ENCODE data around the gene MAN1B1. TPM values are rescaled to one million over a fixed set of nuclear protein-coding genes. Genes with fewer than 3 reads are reported as not detected.

Gene MAN1B1
- 57.8 TPM for total RNA-seq

DNA sequence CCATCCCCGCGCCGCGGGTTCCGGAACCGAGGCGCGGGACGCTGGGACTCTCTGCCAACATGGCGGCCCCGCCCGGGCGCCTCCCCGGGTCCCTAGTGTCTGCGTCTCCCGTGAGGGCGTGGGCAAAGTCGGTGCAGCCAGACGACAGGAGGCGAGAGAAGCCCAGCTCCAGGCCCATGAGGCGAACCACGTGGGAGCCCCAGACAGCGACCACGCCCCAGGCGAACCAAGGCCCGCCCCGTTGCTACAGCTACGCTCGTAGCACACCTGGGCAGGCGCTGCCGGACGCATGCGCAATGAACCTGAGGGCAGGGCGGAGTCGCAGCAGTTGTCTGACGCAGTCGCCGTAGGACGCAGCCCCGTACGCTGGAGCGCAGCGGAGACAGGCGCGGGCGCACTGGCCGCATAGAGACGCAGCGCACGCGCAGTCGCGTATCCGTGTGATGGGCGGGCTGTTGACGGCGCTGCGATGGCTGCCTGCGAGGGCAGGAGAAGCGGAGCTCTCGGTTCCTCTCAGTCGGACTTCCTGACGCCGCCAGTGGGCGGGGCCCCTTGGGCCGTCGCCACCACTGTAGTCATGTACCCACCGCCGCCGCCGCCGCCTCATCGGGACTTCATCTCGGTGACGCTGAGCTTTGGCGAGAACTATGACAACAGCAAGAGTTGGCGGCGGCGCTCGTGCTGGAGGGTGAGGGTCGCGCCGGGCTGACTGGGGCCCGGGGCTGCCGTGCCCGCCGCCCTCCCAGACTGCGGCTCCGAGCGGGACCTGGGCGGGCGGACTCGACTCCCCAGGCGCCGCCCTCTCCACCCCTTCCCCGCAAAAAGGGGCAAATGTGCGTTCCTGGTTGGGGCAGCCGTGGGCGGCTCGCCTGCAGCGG, at the start of gene MAN1B1:
Gene MAN1B1, plus strand, starts transcription at position 455 of the 878 bp plus-strand sequence. Its CDS starts 15 bp downstream, at position 470.
- DNase-seq (ENCODE audit: low spot score), result peak; percentile 99

GRCh38 chr9:137037035-137037434, 49.8 kb upstream of the MAN1B1 start:
- no peak for DNase-seq (ENCODE audit: low spot score)

DNA sequence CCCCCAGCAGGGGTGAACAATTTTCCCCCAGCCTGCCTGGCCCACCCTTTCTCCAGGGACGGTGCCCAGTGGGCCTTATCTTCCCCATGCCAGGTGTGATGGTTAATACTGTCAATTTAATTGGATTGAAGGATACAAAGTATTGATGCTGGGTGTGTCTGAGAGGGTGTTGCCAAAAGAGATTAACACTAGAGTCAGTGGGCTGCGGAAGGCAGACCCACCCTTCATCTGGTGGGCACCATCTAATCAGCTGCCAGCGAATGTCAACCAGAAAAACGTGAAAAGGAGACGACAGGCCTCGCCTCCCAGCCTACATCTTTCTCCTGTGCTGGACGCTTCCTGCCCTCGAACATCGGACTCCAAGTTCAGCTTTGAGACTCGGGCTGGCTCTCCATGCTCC, 49.3 kb upstream of the MAN1B1 start:
- DNase-seq (ENCODE audit: low spot score), result no peak

DNA sequence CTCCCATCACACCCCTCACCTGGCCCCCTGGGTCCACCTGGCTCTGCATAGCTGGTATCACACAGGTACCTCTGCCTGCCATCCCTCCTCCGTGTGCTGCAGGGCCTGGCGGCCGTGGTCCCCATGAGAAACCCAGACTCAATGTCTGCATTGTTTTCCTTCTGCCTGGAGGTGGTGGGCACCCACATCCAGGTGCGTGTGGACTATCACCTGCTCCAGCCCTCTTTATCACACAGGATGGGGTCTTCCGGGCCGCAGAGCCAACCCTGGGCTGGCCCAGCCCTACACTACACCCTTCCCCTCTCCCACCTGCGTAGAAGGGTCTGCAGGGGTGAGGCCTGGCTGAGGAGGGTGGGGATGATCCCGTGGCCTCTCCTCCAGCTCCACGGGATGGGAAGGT, 47.9 kb upstream of the MAN1B1 start:
- DNase-seq (ENCODE audit: low spot score), result no peak

DNA sequence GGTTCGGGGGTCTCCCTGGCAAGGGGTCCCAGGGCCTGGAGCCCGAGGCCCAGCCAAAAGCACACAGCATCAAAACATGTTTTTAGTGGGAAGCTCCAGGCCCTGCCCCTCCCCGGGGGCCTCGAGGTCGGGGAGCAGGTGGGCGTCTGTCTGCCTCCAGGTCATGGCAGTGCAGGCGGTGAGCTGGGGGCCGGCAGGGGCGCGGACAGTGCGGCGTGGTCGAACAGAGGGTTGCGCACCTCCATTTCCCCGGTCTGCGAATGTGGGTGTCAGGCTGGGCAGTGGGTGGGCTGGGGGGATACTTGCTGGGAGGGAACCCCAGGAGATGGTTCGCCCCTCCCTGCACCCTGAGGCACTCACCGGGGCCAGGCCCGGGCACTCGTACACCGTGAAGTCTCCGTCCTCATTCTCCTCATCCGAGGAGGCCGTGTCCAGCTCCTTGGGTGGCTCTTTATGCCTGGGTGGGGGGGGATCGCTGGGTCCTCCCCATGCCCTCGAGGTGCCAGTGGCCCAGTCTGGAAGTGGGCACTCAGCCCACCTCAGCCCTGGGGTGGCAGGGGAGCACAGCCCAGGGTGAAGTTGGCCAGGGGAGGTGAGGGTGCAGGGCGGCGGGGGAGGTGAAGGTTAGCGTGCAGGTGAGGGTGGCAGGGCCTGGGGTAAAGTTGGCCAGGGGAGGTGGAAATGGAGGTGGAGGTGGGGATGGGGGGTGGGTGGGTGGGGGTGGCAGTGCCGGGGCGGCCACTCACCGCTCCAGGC, 47.0 kb upstream of the MAN1B1 start:
- no peak for DNase-seq (ENCODE audit: low spot score)

DNA sequence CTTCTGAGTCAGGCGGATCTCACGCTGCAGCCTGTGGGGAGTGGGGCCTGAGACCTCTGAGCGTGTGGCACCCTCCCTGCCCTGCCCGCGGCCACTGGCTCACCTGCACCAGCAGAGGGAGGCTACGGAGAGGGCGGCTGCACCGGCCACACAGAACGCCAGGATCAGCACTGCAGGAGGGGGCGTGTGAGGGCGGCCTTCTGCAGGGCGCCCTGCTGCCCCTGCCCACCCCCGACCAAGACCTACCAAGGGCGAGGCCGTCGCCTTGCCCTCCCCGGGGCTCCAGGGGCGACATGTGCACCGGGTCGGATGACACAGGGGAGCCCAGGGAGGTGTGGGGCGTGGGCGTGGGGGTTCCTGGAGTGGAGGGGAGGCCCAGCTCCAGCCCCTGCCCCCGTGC, 46.2 kb upstream of the MAN1B1 start:
- DNase-seq (ENCODE audit: low spot score), result no peak

GRCh38 chr9:137041124-137041523, 45.7 kb upstream of the MAN1B1 start:
- DNase-seq (ENCODE audit: low spot score), result no peak

GRCh38 chr9:137042751-137043727, 43.7 kb upstream of the MAN1B1 start:
- DNase-seq (ENCODE audit: low spot score), result no peak

DNA sequence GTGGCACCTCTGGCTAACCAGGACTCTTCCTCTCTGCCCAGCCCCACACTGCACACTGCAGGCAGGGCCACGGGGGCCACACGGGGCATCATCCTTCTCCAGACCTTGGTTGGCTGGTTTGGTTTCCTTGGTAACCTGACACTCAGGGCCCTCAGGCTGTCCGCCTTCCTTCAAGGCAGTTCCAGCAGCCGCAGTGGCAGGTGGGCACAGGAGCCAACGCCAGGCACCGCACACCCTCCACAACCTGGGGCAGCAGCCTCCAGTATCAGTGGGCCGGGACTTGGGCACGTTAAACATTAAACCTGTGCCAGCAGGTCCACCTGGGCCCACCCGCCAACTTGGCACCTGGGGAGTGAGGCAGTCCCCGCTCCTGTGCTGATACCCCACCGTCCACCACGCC, 42.7 kb upstream of the MAN1B1 start:
- no peak for DNase-seq (ENCODE audit: low spot score)

- no peak for DNase-seq (ENCODE audit: low spot score)
These were observed 42.1 kb upstream of the MAN1B1 start for GRCh38 chr9:137044502-137045177.

DNA sequence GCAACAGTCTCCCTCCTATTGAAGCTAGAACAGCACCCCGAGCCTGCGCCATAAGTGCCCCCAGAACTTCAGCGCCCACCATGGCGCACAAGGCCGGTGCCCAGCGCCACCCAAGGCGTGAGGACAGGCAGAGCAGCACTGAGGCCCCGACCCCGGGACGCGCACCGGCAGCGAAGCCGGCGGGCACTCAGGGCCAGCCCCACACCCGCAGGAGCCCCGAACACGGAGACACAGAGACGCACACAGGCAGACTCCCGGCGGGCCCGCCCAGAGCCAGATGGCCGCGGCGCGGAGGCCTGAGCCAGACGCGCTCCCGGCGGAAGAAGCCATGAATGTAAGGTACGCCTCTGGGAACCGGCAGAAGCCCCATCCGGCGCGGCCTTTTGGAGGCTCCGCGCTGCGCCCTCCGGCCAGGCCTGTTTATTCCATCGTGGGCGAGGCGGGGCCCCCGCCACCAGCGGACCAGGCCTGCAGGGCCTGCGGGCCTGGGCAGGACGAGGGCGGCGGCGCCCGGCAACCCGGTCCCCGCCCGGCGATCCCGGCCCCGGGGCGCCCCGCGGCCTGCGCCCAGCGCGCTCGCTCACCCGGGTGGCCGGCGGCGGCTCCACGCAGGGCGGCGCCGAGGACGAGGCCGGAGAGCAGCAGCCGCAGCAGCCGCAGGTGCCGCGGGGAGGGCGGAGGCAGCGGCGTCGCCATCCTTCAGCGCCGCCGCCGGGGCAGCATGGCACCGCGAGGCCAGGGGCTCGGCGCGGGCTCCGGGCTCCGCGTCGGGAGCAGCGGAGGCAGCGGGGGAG, 41.3 kb upstream of the MAN1B1 start:
- no peak for DNase-seq (ENCODE audit: low spot score)

DNA sequence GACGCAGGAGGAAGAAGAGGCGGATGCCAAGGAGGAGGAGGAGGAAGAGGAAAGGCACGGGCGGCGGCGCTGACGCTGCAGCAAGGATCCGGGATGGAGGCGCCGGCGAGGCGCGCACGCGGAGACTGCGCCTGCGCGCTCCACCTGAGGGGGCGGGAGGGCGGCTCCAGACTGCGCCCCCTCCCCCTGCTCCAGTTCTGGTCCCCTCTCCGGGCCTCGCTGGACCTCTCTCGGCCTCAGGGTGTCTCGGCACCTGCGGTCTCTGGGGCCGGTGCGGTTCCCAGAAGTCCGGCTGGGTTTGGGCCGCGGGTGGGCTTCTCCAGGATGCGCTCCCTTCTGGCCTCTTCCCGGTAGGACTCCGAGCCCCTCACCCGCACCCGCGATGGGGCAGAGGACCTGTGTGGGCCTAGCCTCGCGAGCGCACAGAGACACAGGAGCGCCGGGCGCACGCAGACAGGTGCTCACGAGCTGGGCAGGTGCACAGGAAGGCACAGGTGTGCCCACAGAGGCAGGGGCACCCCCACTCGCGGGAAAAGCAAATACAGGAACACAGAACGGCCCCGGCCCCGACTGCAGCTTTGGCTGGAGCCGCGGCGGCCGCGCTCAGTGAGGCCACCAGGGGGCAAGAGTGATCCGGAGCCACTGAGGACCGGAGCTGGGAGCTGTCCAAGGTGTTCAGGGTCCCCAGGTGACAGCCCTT, 40.5 kb upstream of the MAN1B1 start, which contains the start of gene NPDC1:
Gene NPDC1, minus strand, starts transcription at position 90 of the 700 bp plus-strand sequence. CDS start 188 bp downstream, outside the sequence.
- peak; percentile 83 for DNase-seq (ENCODE audit: low spot score)

GRCh38 chr9:137048655-137049543, 37.9 kb upstream of the MAN1B1 start:
- no peak for DNase-seq (ENCODE audit: low spot score)

GRCh38 chr9:137049544-137050449, 37.0 kb upstream of the MAN1B1 start:
- DNase-seq (ENCODE audit: low spot score), result no peak

DNA sequence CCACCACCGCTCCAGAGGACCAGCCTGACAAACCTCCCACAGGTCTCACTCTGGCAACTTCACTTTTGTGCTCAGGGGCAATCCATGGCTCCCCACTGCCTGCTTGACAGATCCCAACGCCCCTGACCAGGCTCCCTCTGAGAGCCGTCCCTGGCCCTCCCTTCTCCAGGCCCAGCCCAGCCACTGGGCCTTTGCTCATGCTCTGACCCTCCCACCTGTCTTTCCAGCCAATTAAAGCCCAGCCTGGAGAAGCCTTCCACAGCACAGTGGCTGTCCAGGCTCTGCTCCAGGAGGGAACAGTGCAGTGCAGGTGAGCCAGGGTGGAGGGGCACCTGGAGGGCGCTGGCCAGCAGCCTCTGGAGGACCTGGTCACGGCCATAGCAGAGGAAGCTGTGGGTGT, 36.2 kb upstream of the MAN1B1 start:
- DNase-seq (ENCODE audit: low spot score), result no peak

DNA sequence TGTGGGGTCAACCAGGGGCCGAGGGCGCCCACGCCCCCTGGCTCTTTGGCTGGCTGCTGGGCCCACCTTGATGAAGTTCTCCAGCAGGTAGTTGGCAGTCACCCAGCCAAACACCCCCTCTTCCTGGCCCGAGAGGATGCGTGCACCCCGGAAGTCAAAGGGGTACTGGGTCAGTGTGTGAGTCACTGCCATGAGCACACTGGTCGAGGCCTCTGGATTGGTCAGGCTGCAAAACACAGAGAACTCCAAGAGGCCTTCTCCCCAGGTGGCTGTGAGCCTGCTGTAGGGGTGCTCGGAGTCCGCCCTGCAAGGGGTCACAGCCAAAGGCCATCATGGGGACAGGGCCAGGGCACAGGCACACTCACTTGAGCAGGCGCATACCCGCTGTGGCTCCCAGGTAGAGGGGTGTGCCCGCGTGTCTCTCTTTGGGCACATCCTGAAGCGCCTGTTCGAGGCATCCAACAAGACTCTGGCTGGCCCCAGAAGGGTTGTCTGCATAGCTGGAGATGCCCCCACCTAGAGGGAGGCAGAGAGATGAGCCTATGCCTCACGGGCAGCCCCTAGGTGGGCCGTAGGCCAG, 35.5 kb upstream of the MAN1B1 start:
- DNase-seq (ENCODE audit: low spot score), result no peak

DNA sequence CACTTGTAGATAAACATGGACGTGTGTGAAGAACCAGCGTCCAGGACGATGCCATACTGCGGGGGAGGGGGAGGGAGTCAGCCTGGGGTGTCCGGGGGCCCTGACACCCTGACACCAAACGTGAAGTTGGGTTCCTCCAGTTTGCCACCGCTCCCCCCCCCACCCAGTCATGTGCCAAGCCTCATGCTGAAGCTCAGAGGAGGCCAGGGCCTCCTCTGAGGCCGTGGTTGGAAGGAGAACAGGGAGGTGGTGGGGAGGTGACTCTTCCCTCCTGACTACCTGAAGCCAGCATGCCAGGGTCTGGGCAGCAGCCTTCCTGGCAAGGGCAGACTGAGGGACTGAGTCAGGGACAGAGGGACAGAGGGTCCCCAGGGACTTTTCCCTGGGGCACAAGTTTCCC, 34.5 kb upstream of the MAN1B1 start:
- no peak for DNase-seq (ENCODE audit: low spot score)
